Esophagus squamous epithelium (tissue), 5 donors: ENCODE results near the gene MCCD1. TPM values are rescaled to one million over a fixed set of nuclear protein-coding genes. Genes with fewer than 3 reads are reported as not detected.
"Not testable (repeated sequence)": the region's sequence is repeated elsewhere in the genome, so short reads cannot be mapped to it uniquely, and the experiment has no call there.

Experiments
- DNase-seq: peaks from one replicate; lab custom pipeline; 2025; lab: John Stamatoyannopoulos, UW
- H3K27ac ChIP-seq, 4 donors: fragments of 200-600 bp; sonication (generic); one replicate each; pipeline ENCODE4 v1.5.1; 2016 to 2019; ENCODE audit warnings: mild to moderate bottlenecking in 1 of 4
- H3K27me3 ChIP-seq, 4 donors: fragments of 200-600 bp; sonication (generic); 1 replicate in 3 of 4; 2 replicates in 1 of 4; pipeline versions ENCODE4 v1.5.1 to v1.6.0; 2017 to 2021; ENCODE audit warnings: antibody characterized with exemption in 1 of 4
- H3K36me3 ChIP-seq, 3 donors: fragments of 200-600 bp; sonication (generic); one replicate each; pipeline ENCODE4 v1.5.1; 2016 to 2019
- H3K4me1 ChIP-seq, 3 donors: fragments of 200-600 bp; sonication (generic); one replicate each; pipeline ENCODE4 v1.5.1; 2017 to 2019
- H3K4me3 ChIP-seq, 4 donors: fragments of 200-600 bp; sonication (generic); 1 replicate in 3 of 4; 2 replicates in 1 of 4; pipeline ENCODE4 v1.5.1; 2016 to 2019; ENCODE audit warnings: mild to moderate bottlenecking in 2 of 4, moderate library complexity in 1 of 4
- H3K9me3 ChIP-seq, 3 donors: fragments of 200-600 bp; sonication (generic); one replicate each; pipeline ENCODE4 v1.5.1; 2016 to 2019
- POLR2A ChIP-seq, 4 donors: fragments of 450-650 bp; IDR thresholded peaks; one replicate each; pipeline ENCODE4 v1.6.1; 2017; ENCODE audit warnings: antibody characterized with exemption in 4 of 4, mild to moderate bottlenecking in 4 of 4, moderate library complexity in 3 of 4
- WGBS, 2 donors: methylation state at CpG; one replicate each; pipeline ENCODE4 v1.1.5; 2018; 5-methylcytosine and 5-hydroxymethylcytosine counted together
- intact Hi-C: fragments of 100-400 bp; cut with DNase I; formaldehyde crosslinking; loops from one replicate; pipeline ENCODE4 v1.15.0; 2022
- total RNA-seq, 4 donors: library from RNA; depleted of rRNA; stranded (reverse); fragments of >200 nt; gene quantifications; one replicate each; pipeline ENCODE4 v1.1.0, GENCODE V29; 2016
- TF ChIP-seq, protein P1 (sequence below), 6 experiments: fragments of 450-650 bp in 4 of 6; fragments of 200-600 bp in 2 of 6; sonication (generic) in 2 of 6; IDR thresholded peaks; one replicate each; pipeline ENCODE4 v1.5.1; 2016 to 2019; ENCODE audit warnings: antibody characterized with exemption in 6 of 6, mild to moderate bottlenecking in 4 of 6, moderate library complexity in 4 of 6
- donor health status: DM: yes; HTN: yes; CAD: no.

MCCD1 gene
- total RNA-seq, 4 donors from 2014 or later, result not detected

DNA sequence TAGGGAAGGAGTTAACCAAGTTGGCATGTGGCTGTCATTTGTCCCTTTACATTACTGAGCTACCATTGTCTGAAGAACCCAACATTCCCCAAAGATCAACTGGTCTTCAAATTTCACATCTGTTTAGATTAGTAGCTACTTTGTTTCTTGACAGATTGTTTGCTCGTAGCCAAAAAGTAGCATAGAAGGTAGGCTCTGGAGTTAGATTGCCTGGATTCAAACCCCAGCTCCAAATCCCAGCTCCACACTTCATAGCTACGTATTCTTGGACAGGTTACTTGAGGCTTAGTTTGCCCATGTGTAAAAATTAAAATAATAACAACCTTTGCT is 19.7 kb downstream of the MCCD1 start:
- peak overlapping the region in 1 of 4 donors; percentile 67 for H3K4me3 ChIP-seq
- H3K4me1 ChIP-seq, result peaks cover 7 to 44% (median 10%) of the 10 kb centered on the region in 3 donors
- intact Hi-C loops, result loop anchor here (5.0 kb wide), 1 partner anchor 51 kb away; the partner anchor contains the start of gene MICB
- WGBS, 2 donors, result 83 to 94% methylated on average over 2 of the region's 2 CpGs
- no peak for TF ChIP-seq POLR2A (IDR thresholded peaks at IDR 0.05)
- TF ChIP-seq, protein P1, sequence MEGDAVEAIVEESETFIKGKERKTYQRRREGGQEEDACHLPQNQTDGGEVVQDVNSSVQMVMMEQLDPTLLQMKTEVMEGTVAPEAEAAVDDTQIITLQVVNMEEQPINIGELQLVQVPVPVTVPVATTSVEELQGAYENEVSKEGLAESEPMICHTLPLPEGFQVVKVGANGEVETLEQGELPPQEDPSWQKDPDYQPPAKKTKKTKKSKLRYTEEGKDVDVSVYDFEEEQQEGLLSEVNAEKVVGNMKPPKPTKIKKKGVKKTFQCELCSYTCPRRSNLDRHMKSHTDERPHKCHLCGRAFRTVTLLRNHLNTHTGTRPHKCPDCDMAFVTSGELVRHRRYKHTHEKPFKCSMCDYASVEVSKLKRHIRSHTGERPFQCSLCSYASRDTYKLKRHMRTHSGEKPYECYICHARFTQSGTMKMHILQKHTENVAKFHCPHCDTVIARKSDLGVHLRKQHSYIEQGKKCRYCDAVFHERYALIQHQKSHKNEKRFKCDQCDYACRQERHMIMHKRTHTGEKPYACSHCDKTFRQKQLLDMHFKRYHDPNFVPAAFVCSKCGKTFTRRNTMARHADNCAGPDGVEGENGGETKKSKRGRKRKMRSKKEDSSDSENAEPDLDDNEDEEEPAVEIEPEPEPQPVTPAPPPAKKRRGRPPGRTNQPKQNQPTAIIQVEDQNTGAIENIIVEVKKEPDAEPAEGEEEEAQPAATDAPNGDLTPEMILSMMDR (IDR thresholded peaks at IDR 0.05), result no peak
- peak overlapping the region; percentile 86 to 91 (median 88) for H3K27ac ChIP-seq
- no peaks in the 10 kb centered on the region for H3K27me3 ChIP-seq
- no peaks in the 10 kb centered on the region for H3K9me3 ChIP-seq
- no peak for DNase-seq
- H3K36me3 ChIP-seq, result peaks cover 0 to 51% (median 3%) of the 10 kb centered on the region in 3 donors

DNA sequence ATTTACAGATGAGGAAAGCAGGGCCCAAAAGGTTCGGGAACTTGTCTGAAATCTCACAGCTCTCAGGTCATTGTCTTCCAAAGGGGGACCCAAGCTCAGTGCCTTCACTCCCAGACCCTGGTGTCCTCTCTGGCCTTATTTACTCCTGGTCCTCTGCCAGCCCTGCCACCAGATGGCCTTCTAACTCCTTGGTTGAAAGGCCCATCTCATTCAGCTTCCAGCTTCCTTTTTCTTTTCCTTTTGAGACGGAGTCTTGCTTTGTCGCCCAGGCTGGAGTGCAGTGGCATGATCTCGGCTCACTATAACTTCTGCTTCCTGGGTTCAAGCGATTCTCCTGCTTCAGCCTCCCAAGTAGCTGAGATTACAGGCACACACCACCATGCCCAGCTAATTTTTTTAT is 22.6 kb downstream of the MCCD1 start:
- H3K27ac ChIP-seq, DNase-seq, intact Hi-C loops, H3K4me3 ChIP-seq, H3K27me3 ChIP-seq, H3K9me3 ChIP-seq: not testable (repeated sequence)
- Histone ChIP-seq H3K4me1 (peaks cover 7 to 44% (median 8%) of the 10 kb centered on the region in 3 donors), H3K36me3 (peaks cover 0 to 75% (median 3%) of the 10 kb centered on the region in 3 donors)
- TF ChIP-seq, protein P1 (IDR thresholded peaks at IDR 0.05), result peak; percentile 16 to 44 (median 41)
- WGBS, 2 donors, result 60 to 62% methylated on average over 5 of the region's 5 CpGs

DNA sequence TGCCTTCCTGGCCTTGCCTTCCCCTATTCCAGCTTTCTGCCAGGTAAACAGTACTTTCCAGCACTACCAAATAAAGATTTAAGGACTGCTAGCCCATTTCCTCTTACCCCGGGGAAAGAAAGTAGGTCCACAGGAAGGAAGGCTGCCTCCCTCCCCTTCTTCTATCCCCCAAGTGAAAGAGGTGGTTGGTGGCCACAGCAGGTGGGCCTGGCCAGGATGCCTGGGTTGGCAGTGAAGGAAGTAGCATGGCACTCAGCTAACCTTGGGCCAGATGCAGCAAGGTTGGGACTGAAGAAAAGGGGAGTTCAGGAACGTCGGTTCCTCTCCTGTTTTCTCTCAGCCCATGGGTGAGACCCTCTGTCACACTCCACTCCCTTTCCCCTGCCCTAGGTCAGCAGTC is 27.5 kb downstream of the MCCD1 start:
- Histone ChIP-seq H3K9me3 (no peaks in the 10 kb centered on the region), H3K27ac (no peak overlapping the region), H3K4me3 (no peak overlapping the region), H3K36me3 (peaks cover 11 to 94% (median 14%) of the 10 kb centered on the region in 3 donors), H3K27me3 (no peaks in the 10 kb centered on the region), H3K4me1 (peaks cover 5 to 48% (median 17%) of the 10 kb centered on the region in 3 donors)
- intact Hi-C loops, result loop anchor here (5.0 kb wide), 1 partner anchor 36 kb away; the partner anchor contains the start of gene NCR3
- 53 to 68% methylated on average over 2 to 3 of the region's 3 CpGs for WGBS, 2 donors
- no peak for TF ChIP-seq POLR2A (IDR thresholded peaks at IDR 0.05)
- TF ChIP-seq, protein P1 (IDR thresholded peaks at IDR 0.05), result no peak
- DNase-seq, result no peak

DNA sequence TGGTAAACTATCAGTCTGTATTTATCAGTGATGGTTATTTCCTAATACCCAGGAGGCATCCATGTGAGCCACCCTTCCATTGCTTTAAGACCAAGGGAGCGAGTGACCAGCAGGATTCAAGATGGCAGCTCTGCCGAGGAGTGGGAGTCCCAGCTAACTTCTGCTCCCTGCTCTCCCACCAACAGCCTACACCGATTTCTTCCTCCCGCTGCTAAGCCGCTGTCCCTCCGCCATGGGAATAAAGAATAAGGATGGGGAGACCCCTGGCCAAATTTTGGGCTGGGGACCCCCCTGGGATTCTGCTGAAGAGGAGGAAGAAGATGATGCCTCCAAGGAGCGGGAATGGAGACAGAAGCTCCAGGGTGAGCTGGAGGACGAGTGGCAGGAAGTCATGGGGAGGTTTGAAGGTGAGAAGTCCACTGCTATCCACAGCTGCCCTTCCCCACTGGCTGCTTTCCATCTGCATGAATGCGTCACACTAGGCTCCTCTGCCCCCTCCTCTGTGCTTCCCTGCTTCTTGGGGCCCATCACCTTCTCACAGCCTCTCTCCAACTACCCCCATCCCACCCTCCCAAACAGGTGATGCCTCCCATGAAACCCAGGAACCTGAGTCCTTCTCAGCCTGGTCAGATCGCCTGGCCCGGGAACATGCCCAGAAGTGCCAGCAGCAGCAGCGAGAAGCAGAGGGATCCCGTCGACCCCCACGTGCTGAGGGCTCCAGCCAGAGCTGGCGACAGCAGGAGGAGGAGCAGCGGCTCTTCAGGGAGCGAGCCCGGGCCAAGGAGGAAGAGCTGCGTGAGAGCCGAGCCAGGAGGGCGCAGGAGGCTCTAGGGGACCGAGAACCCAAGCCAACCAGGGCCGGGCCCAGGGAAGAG is 28.9 kb downstream of the MCCD1 start:
- Histone ChIP-seq H3K27ac (peak overlapping the region; percentile 18 to 63 (median 52)), H3K27me3 (no peaks in the 10 kb centered on the region), H3K36me3 (peaks cover 11 to 81% (median 14%) of the 10 kb centered on the region in 3 donors), H3K4me3 (no peak overlapping the region), H3K9me3 (no peaks in the 10 kb centered on the region), H3K4me1 (peaks cover 5 to 50% (median 17%) of the 10 kb centered on the region in 3 donors)
- 87 to 93% methylated on average over 7 to 9 of the region's 24 CpGs for WGBS, 2 donors
- TF ChIP-seq POLR2A (IDR thresholded peaks at IDR 0.05), result no peak
- TF ChIP-seq, protein P1 (IDR thresholded peaks at IDR 0.05), result no peak
- no peak for DNase-seq
- intact Hi-C loops, result loop anchor here (5.0 kb wide), 1 partner anchor 35 kb away; the partner anchor contains the start of gene NCR3

DNA sequence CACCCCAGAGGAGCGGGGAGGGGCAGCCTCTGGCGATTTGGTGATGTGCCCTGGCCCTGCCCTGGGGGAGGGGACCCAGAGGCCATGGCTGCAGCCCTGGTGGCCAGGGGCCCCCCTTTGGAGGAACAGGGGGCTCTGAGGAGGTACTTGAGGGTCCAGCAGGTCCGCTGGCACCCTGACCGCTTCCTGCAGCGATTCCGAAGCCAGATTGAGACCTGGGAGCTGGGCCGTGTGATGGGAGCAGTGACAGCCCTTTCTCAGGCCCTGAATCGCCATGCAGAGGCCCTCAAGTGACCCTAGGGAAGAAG is 29.5 kb downstream of the MCCD1 start:
- peaks cover 11 to 75% (median 14%) of the 10 kb centered on the region in 3 donors for H3K36me3 ChIP-seq
- no peak for TF ChIP-seq POLR2A (IDR thresholded peaks at IDR 0.05)
- TF ChIP-seq, protein P1 (IDR thresholded peaks at IDR 0.05), result no peak
- peak overlapping the region; percentile 18 to 63 (median 52) for H3K27ac ChIP-seq
- no peaks in the 10 kb centered on the region for H3K9me3 ChIP-seq
- WGBS, 2 donors, result no CpG with 5 or more reads among the region's 8 CpGs
- DNase-seq, result no peak
- no peaks in the 10 kb centered on the region for H3K27me3 ChIP-seq
- intact Hi-C loops, result loop anchor here (5.0 kb wide), 1 partner anchor 34 kb away; the partner anchor contains the start of gene NCR3
- H3K4me3 ChIP-seq, result no peak overlapping the region
- H3K4me1 ChIP-seq, result peaks cover 5 to 50% (median 17%) of the 10 kb centered on the region in 3 donors
